HK-2 (cell line): ENCODE results near the gene MRPL55.

ENCODE experiments used
- DNase-seq: peaks from one replicate; pipeline ENCODE4 v3.0.0-alpha.2; 2018; ENCODE audit not compliant: unreplicated experiment

MRPL55 gene

GRCh38 chr1:228087771-228088251 lies 21.3 kb downstream of the MRPL55 start:
- DNase-seq, result peak; percentile 81

GRCh38 chr1:228085287-228085951 lies 23.7 kb downstream of the MRPL55 start:
- no peak for DNase-seq

- no peak for DNase-seq
Observed at GRCh38 chr1:228084797-228085196, 24.3 kb downstream of the MRPL55 start.

- no peak for DNase-seq
Observed at GRCh38 chr1:228084325-228084724, 24.8 kb downstream of the MRPL55 start.

- DNase-seq, result no peak
Observed at GRCh38 chr1:228083871-228084278, 25.2 kb downstream of the MRPL55 start.

GRCh38 chr1:228082918-228083870 lies 25.9 kb downstream of the MRPL55 start:
- DNase-seq, result peak; percentile 58

- DNase-seq, result peak; percentile 96
Observed at GRCh38 chr1:228082214-228082917, 26.7 kb downstream of the MRPL55 start, which contains the start of gene ARF1. Gene ARF1, plus strand, starts transcription at chr1:228082708. Its CDS starts 14,407 bp downstream, at chr1:228097115.

- no peak for DNase-seq
Observed at GRCh38 chr1:228081578-228082213, 27.4 kb downstream of the MRPL55 start.

- no peak for DNase-seq
Observed at GRCh38 chr1:228081144-228081543, 28.0 kb downstream of the MRPL55 start.

GRCh38 chr1:228079601-228080263 lies 29.4 kb downstream of the MRPL55 start:
- no peak for DNase-seq

- DNase-seq, result no peak
Observed at GRCh38 chr1:228079013-228079412, 30.1 kb downstream of the MRPL55 start.

GRCh38 chr1:228077565-228078330 lies 31.4 kb downstream of the MRPL55 start:
- no peak for DNase-seq

- no peak for DNase-seq
Observed at GRCh38 chr1:228076796-228077430, 32.2 kb downstream of the MRPL55 start.

GRCh38 chr1:228075801-228076271 lies 33.3 kb downstream of the MRPL55 start:
- DNase-seq, result no peak

GRCh38 chr1:228074954-228075730 lies 34.0 kb downstream of the MRPL55 start:
- no peak for DNase-seq

GRCh38 chr1:228073857-228074545 lies 35.1 kb downstream of the MRPL55 start:
- DNase-seq, result no peak

- DNase-seq, result no peak
Observed at GRCh38 chr1:228073061-228073856, 35.8 kb downstream of the MRPL55 start.
